ENCODE data around the gene DMRTC2.

DNA sequence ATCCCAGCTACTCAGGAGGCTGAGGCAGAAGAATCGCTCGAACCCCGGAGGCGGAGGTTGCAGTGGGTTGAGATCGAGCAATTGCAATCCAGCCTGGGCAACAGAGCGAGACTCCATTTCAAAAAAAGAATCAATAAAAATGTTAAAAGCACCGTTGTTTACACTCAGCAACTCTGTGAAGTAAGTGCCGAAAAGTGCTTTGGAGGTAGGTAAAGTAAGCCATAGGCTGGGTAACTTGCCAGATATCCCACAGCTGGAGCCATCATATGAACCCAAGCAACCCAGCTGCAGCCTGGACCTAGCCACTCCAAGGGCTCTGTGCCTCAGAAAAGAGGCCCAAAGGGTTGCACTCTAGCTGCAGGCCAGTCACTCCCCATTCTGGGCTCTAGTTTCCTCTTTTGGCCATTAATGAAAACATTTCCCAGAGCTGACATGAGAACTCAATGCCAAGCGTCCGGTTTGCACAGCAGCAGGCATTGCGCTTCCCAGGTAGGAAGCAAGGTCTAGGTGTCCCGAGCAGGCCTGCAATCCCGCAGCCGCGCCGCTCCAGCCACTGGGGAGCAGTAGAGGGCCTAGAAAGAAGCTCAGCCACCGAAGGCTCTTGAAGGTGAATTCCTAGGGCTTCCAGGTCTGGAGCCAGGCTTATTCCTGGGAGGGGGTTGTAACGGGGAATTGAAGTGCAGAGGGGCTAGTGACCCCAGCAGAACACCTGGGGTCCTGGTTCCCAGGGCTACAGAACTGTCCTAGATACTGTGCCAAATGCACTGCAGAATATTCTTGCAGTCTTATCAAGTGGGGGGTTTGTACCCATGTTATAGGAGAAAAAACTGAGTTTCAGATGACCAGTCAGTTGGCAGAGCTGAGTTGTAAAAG is 28.2 kb downstream of the DMRTC2 start:
- TF ChIP-seq, protein P1, sequence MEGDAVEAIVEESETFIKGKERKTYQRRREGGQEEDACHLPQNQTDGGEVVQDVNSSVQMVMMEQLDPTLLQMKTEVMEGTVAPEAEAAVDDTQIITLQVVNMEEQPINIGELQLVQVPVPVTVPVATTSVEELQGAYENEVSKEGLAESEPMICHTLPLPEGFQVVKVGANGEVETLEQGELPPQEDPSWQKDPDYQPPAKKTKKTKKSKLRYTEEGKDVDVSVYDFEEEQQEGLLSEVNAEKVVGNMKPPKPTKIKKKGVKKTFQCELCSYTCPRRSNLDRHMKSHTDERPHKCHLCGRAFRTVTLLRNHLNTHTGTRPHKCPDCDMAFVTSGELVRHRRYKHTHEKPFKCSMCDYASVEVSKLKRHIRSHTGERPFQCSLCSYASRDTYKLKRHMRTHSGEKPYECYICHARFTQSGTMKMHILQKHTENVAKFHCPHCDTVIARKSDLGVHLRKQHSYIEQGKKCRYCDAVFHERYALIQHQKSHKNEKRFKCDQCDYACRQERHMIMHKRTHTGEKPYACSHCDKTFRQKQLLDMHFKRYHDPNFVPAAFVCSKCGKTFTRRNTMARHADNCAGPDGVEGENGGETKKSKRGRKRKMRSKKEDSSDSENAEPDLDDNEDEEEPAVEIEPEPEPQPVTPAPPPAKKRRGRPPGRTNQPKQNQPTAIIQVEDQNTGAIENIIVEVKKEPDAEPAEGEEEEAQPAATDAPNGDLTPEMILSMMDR (IDR thresholded peaks at IDR 0.05; ENCODE audit: poor library complexity, severe bottlenecking): peak; percentile 74
- TF ChIP-seq EZH2 (IDR thresholded peaks at IDR 0.05; ENCODE audit: borderline replicate concordance, insufficient read depth, low read length, poor library complexity, severe bottlenecking): no peak

Measured in neural cell (in vitro differentiated cells).